ENCODE results near the gene RHEB.

GRCh38 chr7:151539088-151539671 lies 19.5 kb upstream of the RHEB start:
- TF ChIP-seq ZBTB33 (CRISPR knock-in tag; IDR thresholded peaks at IDR 0.05) (no peak), POLR2AphosphoS5 (IDR thresholded peaks at IDR 0.05; ENCODE audit: low read depth, low read length) (no peak), MAFK (conservative IDR thresholded peaks at IDR 0.05 in 1 of 2, IDR thresholded peaks at IDR 0.05 in 1 of 2; ENCODE audit: low read length in 2 of 2) (no peak), GFI1 (CRISPR knock-in tag; IDR thresholded peaks at IDR 0.05; ENCODE audit: borderline replicate concordance) (no peak), MAFG (CRISPR knock-in tag; IDR thresholded peaks at IDR 0.05) (no peak), JUN (CRISPR knock-in tag; IDR thresholded peaks at IDR 0.05) (no peak), TFDP2 (CRISPR knock-in tag; IDR thresholded peaks at IDR 0.05) (no peak), RBAK (CRISPR knock-in tag; IDR thresholded peaks at IDR 0.05) (no peak), ATF5 (CRISPR knock-in tag; IDR thresholded peaks at IDR 0.05; ENCODE audit: low read depth) (no peak), E2F1 (CRISPR knock-in tag; IDR thresholded peaks at IDR 0.05) (no peak), NCOA2 (CRISPR knock-in tag; IDR thresholded peaks at IDR 0.05) (no peak), PBX2 (CRISPR knock-in tag; IDR thresholded peaks at IDR 0.05) (no peak)

Measured in HepG2 (cell line).